Measurements from ENCODE around the gene CEP112.

Gene CEP112

DNA sequence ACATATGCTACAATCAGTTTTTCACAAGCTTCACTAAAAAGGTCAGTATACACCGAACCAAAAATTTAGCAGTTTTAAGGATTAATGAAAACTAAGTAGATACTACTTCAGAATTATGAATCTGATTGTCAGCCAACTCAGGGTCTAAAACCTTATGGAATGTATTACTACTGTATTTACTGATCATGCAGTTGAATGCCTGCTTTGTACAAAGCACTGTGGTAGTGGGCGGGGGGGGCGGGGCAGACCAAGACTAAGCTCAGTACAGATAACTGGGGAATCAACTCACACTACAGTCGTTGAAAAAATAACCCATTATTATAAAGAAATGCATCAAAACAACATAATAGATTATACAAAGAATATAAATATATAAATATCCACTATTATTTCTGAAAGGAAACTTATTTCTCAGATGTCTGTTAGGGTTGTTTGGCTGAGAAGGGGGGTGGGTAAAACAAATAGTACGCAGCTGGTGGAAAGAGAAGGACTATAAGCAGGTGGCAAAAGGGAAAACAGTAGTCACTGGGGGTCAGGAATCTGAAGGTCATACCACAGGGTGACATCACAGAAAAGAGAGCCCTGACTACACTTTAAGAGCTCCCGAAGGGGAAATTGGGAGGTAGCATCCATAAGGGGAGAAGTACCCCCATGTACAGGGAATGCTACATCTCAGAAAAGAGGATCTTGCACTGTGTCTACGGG, 521.1 kb downstream of the CEP112 start:
- DNase-seq = no peak

DNA sequence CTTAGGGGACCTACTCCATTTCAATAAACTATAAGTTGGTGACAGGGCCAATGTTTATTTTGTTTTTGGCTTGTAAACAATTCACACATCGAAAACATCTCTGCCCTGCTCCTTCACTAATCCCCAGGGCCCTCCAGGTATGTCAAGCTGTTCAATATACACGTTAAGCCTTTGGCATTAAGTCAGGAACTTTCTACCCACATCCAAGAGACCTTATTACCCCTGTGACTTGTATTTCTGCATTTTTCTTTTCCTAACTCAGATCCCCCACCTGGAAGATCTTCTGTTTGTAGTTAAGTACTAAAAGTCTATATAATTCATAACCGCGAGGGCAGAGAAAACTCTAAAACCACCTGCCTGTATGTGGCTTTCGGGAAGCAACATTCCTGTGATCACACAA, 523.7 kb downstream of the CEP112 start:
- no peak for DNase-seq

DNA sequence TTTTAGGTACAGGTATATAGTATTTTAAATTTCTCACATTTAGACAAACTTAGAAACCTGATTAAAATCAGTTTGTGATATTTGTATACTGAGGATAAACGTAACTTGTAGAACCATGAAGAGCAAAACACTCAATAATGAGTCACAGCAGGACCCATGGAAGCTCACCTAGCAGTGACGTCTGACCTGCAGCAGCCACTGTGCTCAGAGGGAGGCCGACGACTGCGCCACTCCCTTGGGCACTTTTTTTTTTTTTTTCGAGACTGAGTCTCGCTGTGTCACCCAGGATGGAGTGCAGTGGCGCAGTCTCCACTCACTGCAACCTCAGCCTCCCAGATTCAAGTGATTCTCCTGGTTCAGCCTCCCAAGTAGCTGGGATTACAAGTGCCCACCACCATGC, 524.3 kb downstream of the CEP112 start:
- no peak for DNase-seq

DNA sequence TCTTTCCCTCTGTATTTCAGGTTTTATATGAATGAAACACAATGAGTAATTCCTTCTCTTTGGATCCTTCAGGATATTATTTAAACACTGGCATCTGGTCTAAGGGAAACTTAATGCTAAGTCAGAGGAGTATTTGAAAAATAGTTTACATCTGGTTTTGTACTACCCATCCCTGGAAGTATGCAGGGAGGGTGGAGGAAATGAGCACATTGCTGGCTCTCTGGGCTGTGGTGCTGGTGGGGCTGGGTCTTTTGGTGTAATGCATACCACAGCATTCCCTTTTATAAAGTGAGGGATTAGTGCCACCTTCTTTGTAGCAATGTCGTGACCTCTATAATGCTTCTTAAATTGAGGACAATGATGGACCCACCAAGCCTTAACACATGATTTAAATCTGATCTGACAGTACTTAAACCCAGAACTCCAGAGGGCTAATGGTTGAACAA, 525.0 kb downstream of the CEP112 start:
- no peak for DNase-seq

DNA sequence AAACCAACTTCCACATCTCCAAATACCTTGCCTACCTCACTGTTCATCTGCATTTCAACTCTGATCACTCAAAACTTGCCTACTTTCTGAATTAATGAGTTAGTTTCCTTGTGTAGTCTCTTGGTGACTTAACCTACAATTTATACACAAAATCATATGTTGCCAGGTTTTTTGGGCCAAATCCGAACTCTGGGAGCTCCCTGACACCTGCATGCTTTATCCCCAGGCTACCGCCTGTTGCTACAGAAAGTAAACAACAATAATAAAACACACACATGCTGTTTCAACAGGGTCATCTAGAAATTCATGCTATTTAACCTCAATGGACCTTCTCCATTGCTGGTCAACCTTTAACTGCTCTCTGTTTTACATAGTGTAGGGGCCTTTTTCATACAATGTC, 526.0 kb downstream of the CEP112 start:
- DNase-seq = no peak

DNA sequence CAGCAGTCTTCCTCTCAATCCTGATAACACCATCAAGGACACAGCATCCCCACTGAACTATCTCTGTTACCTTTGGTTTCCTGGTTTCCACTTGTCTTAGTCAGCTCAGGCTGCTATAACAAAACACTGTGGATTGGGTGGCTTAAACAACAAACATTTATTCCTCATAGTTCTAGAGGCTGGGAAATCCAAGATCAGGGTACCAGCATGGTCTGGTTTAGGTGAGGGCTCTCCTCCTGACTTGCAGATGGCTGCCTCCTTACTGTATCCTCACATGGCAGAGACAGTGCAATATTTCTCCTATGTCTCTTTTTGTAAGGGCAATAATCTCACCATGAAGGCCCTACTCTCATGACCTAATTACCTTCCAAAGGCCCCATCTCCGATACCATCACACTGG, 527.2 kb downstream of the CEP112 start:
- DNase-seq = no peak

DNA sequence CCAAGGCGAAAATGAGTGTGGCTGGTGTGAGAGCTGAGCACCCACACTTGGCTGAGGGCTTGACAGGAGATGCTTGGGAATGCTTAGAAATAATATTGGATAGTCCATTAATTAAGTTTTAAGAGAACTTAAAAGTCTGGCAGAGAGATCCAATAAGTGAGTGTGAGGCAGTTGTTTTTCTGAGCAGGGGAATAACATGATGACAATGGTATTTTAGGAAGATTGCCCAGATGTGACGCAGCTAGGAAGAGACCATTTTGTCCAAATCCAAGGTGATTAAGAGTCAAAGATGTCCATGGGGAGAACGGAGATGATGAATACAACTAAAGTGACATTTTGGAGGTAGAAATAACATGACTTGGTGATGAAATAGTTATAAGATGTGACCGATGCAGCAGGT, 527.7 kb downstream of the CEP112 start:
- no peak for DNase-seq

DNA sequence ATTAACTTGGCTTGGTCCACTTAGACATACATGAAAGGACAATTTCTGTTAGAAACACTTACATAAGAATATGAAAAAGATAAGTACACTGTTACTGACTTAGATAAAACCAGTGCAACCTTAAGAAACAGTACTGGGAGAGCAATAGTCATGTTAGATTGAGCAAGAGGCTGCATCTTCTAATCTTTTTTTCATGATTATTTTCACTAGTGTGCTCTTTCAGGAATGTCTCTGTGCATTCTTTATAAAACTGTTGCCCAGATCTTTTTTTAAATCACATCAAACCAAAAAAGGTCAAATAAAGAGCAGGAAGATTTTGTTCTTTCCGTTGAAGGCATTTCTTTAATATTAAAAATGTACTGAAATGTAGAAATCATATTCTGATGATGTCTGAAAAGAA, 529.7 kb downstream of the CEP112 start:
- no peak for DNase-seq

DNA sequence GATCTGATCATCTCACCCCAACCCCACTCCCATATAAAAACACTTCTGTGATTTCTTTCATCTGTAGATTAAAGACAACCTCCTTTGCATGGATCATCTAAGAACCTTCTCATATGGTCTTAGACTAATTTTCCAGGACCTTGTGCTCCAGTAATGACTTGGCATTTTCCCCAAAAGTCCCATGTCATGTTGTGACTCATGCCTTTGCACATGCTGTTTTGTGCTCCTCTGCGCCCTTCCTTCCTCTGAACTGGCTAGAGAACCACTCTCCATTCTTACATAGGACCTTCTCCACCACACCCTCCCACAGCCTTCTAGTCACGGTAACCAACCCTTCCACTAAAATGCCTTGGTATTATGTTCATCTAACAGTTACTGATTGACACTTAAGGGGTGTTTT, 531.0 kb downstream of the CEP112 start:
- no peak for DNase-seq

DNA sequence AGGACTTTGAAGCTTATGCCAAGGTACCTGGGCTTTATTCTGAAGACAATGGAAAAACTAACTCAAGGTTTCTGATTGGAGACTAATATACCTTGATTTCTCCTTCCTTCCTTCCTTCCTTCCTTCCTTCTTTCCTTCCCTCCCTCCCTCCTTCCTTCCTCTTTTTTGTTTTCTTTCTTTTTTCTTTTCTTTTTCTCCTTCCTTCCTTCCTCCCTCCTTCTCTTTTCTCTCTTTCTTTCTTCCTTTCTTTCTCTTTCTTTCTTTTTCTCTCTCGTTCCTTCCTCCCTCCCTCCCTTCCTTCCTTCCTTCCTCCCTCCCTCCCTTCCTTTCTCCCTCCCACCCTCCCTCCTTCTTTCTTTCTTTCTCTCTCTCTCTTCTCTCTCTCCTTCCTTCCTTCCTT, 531.9 kb downstream of the CEP112 start:
- DNase-seq = no peak

DNA sequence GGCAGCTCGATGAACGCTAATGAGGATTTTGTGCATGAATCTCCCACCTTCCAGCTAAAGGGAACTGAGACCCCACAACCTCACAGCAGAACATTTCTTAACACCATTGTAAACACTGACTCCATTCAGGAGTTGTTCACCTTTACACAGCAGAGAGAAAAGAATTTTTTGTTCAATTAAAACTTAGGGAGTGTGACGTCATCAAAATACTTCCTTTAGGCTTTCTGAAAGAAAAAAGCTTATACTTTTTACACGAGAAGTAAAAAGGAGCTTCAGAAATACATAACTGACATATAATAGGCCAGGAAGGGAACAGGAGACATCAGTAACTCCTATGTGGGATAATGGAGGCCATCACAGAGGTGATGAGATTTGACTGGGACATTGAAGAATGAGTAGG, 532.4 kb downstream of the CEP112 start:
- no peak for DNase-seq

DNA sequence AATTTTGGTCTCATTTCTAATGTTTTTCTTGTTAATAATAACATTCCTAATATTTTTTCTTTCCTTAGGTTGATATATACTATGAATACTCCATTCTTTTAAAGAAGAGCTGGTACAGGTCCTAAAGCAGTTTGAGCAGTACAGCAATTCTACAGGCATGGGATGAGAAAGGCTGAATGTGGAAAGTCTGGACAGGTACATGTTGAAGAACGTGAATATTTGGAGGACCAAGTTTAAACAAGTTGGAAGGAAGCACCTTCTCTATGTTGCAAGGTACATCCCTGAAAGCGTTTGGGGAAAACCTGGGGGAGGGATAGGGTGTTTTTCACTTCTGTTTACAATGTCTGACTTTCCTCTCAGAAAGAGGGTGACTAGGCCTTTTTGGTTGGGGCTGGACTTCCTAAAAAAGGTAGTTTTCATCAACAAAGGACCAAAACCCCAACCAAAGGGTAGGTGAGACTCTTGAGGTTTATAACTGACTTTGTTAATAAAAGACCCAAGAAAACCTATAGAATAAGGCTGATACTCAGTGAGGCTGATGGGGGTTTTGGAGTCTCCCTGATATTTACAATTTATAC, 534.6 kb downstream of the CEP112 start:
- no peak for DNase-seq

DNA sequence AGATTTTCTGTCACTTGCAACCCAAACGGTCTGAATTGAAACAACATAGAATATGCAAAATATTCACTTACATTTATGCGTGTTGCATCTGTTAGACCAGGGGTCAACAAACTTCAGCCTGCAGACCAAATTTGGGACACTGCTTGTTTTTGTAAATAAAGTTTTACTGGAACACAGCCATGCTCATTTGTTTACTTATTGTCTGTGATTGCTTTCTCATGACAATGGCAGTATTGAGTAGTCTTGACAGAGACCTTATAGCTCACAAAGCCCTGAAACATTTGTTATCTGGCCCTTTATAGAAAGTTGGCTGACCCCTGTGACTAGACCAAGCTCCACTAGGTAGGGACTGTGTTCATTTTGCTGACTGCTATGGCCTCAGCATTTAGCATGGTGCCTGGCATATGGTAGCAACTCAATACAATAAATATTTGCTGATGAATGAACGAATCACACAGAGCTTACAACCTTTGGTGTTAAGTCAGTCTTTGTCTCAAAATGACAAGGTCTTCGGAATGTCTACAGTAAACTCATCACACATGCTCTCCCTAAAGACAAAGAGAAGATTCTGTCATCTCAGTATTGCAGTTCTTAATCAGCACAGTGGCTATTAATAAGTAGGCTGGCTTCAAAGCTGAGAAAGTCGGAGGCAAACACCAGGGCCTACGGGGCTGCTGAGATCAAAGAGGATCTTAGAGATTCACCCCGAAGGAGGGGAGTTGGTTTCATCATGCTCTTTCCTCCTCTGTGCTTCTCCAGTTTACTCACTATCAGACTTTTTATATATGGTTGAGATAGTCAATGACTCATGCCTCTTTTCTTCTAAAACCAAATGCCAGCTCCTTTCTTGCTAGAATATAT, 535.3 kb downstream of the CEP112 start:
- DNase-seq = peak; percentile 51 to 62

DNA sequence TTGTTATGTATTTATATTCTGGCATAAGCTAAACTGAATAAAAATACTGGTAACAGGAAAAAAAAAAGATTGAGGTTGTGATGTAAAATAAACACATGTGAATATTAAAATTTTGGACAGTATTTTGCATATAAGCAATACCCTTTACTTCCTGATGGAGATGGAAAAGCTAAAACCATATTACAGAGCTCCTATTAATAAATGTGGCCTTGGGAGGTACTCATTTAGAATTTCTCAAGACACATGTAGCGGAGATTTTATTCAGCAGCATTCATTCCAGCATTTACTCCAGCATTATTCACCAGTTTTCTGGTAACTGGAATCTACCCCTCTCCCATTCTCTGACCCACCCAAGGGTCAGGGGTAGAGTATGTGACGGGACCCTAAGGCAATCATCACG, 536.2 kb downstream of the CEP112 start:
- no peak for DNase-seq

DNA sequence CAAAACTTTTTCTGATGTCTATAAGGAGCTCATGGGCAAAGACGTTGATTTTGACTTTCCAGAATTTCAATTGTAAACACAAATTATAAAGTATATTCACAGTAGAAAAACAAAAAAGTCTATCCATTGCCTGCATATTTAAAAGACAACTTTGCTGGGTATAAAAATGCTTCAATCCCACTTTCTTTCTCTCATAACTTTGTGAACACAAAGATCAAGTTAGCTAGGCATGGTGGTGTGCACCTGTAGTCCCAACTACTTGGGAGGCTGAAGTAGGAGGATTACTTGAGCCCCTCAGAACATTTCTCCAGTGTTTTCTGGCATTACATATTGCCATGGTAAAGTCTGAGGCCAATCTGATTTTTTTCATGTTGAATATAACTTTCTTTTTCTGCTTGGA, 547.4 kb downstream of the CEP112 start:
- no peak for DNase-seq

DNA sequence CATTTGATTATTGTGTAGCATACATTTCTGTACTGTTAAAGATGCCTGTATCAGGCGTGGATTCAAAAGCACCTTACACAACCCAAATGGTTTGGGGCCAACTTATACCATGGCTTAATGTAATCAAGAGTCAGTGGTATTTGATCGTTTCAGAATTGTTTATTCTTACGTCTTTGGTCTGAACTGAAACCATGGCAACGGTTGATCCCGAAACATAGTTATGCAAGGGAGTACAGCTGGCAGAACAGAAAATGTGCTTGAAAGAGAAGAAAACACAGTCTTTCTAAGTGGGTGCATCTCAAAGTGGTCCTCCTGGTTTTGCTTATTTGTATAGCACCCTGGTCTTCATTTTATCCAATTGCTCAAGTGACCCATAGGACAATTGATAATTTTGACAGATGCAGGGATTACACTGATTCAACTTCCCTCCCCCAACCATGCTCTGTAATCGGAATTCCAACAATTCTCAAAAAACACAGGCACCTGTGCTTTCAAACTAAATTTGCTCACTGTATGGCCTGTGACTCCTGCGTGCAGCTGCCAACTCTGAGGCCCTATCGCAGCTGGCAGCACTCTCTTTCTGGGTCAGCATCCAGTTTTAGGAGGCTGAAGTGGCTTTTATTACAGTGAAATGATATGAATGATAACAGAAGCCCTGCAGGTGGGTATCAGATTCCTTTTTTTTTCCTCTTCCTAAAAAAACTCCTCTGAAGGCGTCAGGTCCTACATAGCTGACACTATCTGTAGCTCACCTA, 553.5 kb downstream of the CEP112 start:
- no peak for DNase-seq

DNA sequence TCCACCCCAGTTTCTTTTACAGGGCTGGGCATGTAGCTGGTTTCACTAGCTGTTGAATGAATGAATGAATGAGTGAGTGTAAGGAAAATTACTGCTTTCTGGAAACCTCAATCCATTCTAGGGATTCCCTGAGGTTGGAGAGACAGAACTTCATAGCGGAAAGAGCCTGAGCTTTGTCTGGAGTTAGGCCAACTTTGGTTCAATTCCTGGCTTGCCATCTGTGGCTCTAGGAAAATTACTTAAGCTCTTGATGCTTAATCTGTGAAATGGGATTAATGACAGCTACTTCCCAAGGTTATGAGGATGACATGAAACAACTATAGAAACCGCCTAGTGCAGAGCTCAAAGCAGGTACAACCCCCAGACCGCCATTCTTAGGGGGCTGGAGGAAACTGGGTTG, 554.1 kb downstream of the CEP112 start:
- DNase-seq = no peak

DNA sequence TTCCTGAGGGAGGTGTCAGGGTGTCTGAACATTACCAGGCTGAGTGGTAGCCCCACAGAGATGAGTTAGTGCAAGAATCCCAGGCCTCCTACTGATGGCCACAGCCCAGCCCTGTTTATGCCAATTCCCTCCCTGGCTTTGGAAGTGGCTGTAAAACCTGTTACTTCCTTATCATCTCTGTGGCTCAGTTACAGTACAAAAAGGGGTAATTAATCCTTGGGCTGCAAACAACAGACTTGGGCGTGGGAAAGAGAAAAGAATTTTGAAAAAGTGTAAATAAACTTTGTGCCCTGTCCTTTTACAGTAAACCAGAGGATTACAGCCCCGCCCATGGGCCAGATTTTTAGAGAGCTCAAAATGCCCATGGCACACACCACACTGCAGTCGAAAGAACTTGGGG, 557.4 kb downstream of the CEP112 start:
- DNase-seq = no peak

DNA sequence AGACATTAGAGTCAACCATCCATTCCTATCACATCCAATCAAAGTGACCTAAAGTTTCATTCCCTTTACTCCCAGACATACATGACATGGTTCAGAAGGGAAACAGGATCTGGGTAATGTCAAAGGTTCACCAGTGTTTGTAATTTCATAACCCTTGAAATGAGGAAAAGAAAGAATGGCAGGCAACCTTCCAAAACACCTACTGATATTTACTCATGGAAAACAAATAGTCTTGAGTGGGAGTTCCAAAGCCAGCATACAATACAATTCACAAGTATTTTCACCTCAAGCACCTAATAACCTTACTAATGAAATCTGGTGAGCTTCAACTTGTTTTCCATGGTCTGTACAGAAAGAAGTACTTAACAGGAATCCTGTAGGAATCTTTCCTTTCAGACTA, 557.9 kb downstream of the CEP112 start:
- DNase-seq = no peak

DNA sequence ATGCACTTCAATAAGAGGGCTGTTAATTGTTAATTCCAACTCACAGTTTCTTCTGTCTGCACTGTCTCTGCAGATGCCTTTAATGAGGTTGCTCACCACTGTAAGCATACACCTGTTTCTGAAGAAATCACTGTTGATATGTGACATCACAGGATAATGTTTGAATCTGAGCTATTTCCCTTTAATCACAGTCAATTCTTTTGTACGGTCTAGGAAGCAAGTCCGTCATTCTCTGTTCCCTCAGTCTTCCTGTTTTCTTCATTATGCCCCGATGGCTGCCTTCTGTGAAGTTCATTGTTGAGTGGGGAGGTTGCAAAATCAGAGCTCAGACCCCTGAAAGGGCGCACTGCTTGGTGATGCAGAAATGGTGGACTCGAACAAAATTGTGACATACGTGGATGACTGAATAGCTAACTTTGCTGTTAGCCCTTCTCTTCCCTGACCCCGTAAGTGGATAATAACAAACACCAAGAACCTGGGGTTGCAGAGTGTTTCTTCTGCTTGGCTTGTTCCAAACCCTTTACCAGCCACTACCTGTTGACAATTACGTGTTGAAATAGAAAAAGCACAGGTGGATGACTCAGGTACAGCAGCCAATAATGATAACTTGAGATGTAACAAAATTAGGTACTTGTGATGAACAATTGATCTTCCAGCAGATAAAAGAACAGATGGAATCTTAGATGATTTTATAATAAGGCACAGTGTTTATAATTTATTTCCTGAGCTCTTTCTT, 558.6 kb downstream of the CEP112 start:
- DNase-seq = no peak

DNA sequence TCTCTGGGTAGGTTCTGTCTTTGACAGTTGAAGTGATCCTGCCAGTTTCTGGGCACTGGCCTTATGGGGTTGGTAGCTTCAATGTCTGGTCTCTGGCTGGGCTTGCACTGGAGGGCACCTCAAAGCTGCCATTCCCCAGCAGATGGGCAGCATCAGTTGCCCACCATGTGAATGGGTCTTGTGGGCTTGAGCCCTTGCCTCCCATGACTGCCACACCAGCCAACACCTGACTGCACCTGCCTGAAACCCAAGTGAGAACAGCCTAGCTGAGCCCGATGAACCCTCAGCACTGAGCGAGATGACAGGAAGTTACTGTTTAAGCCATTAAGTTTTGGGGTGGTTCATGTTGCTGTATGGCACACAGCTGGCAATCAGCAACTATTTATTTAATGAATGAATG, 561.4 kb downstream of the CEP112 start:
- DNase-seq = no peak

DNA sequence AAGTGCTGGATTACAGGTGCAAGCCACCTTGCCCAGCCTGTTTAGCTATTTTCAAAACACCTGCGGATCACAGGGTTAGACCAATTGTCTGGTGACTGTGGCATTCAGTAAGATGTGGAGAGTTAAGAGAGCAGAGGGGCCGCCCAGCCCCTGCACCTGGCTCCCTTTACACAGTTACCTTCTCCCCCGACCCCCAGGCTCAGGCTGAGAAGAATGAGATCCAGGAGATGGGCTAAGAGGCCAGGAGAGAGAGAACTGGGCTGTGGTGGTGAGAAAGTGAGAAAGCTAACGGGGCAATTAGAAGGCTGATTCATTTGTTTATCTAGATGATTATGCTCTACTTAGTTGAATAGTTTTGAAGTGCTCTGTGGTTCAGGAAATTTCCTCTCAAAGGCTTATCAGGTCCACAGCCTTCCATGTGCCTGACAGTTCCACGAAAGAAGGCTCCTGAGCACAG, 562.7 kb downstream of the CEP112 start:
- no peak for DNase-seq

DNA sequence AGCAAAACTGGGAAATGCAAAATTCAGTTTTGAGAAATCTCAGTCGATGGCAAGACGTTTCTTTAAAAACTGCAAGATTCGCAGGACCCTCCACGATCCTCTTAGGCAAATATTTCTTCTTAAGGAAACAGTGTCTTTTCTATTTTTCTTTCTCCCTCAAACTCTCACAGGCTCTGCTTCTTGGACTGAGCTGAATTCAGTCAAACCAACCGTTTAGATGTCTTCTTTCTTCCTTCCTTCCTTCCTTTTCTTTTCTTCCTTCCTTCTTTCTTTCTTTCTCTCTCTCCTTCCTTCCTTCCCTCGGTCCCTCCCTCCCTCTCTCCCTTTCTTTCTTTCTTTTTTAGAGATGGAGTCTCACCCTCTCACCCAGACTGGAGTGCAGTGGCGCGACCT, 563.3 kb downstream of the CEP112 start:
- DNase-seq = no peak
